Memory B cell (primary cell): ENCODE results near the gene LRP11.
"Not testable (repeated sequence)": the region's sequence is repeated elsewhere in the genome, so short reads cannot be mapped to it uniquely, and the experiment has no call there.

Experiments
- ATAC-seq: fragments of 150-1000 bp; cut with Tn5 transposase; 2 replicates; pipeline ENCODE4 v1.10.0; 2021; ENCODE audit warnings: low read depth, mild to moderate bottlenecking, moderate library complexity
- DNase-seq, 2 donors: peaks; one replicate each; pipeline ENCODE4 v3.0.0; 2022; ENCODE audit warnings: low spot score in 2 of 2
- H3K27ac Mint-ChIP-seq: one replicate; pipeline ENCODE4 v1.8.0; 2022; ENCODE audit warnings: mild to moderate bottlenecking, moderate library complexity, mixed read lengths
- H3K27me3 Mint-ChIP-seq: one replicate; pipeline ENCODE4 v1.8.0; 2022; ENCODE audit warnings: mixed read lengths
- H3K36me3 Mint-ChIP-seq: one replicate; pipeline ENCODE4 v1.8.0; 2022; ENCODE audit warnings: mild to moderate bottlenecking, mixed read lengths
- H3K4me1 Mint-ChIP-seq: one replicate; pipeline ENCODE4 v1.8.0; 2022; ENCODE audit warnings: mixed read lengths
- H3K4me3 Mint-ChIP-seq: one replicate; pipeline ENCODE4 v1.8.0; 2022; ENCODE audit warnings: mild to moderate bottlenecking, moderate library complexity, mixed read lengths
- H3K9me3 Mint-ChIP-seq: one replicate; pipeline ENCODE4 v1.8.0; 2022; ENCODE audit warnings: mixed read lengths

Gene LRP11

GRCh38 chr6:149903938-149904611, 39.9 kb upstream of the LRP11 start:
- peaks cover 3% of the 10 kb centered on the region for H3K36me3 Mint-ChIP-seq
- ATAC-seq (no peak), DNase-seq (no peak)
- peaks cover 8% of the 10 kb centered on the region for H3K9me3 Mint-ChIP-seq
- peaks cover 15% of the 10 kb centered on the region for H3K27me3 Mint-ChIP-seq
- no peaks in the 10 kb centered on the region for H3K4me1 Mint-ChIP-seq
- H3K4me3 Mint-ChIP-seq, result no peak overlapping the region
- no peak overlapping the region for H3K27ac Mint-ChIP-seq

GRCh38 chr6:149901444-149902140, 37.4 kb upstream of the LRP11 start:
- peaks cover 4% of the 10 kb centered on the region for H3K4me1 Mint-ChIP-seq
- ATAC-seq (no peak), DNase-seq (no peak)
- H3K4me3 Mint-ChIP-seq, result no peak overlapping the region
- H3K27me3 Mint-ChIP-seq, result peaks cover 21% of the 10 kb centered on the region
- no peak overlapping the region for H3K27ac Mint-ChIP-seq
- H3K36me3 Mint-ChIP-seq, result no peaks in the 10 kb centered on the region
- no peaks in the 10 kb centered on the region for H3K9me3 Mint-ChIP-seq

GRCh38 chr6:149900620-149901443, 36.7 kb upstream of the LRP11 start:
- no peak overlapping the region for H3K27ac Mint-ChIP-seq
- peaks cover 20% of the 10 kb centered on the region for H3K27me3 Mint-ChIP-seq
- no peak for ATAC-seq
- no peak for DNase-seq
- no peaks in the 10 kb centered on the region for H3K36me3 Mint-ChIP-seq
- H3K4me3 Mint-ChIP-seq, result no peak overlapping the region
- H3K4me1 Mint-ChIP-seq, result peaks cover 4% of the 10 kb centered on the region
- H3K9me3 Mint-ChIP-seq, result no peaks in the 10 kb centered on the region

GRCh38 chr6:149899926-149900619, 35.9 kb upstream of the LRP11 start:
- H3K9me3 Mint-ChIP-seq, result no peaks in the 10 kb centered on the region
- H3K36me3 Mint-ChIP-seq, result no peaks in the 10 kb centered on the region
- ATAC-seq (no peak), DNase-seq (no peak)
- no peak overlapping the region for H3K27ac Mint-ChIP-seq
- peaks cover 4% of the 10 kb centered on the region for H3K4me1 Mint-ChIP-seq
- H3K4me3 Mint-ChIP-seq, result no peak overlapping the region
- H3K27me3 Mint-ChIP-seq, result peaks cover 18% of the 10 kb centered on the region

- H3K27me3 Mint-ChIP-seq, result peaks cover 13% of the 10 kb centered on the region
- no peaks in the 10 kb centered on the region for H3K36me3 Mint-ChIP-seq
- DNase-seq (no peak), ATAC-seq (no peak)
- no peaks in the 10 kb centered on the region for H3K9me3 Mint-ChIP-seq
- no peak overlapping the region for H3K27ac Mint-ChIP-seq
- H3K4me3 Mint-ChIP-seq, result no peak overlapping the region
- H3K4me1 Mint-ChIP-seq, result peaks cover 4% of the 10 kb centered on the region
Measured at GRCh38 chr6:149899486-149899885, 35.3 kb upstream of the LRP11 start.

GRCh38 chr6:149898966-149899365, 34.8 kb upstream of the LRP11 start:
- Mint-ChIP-seq H3K27ac (no peak overlapping the region), H3K4me1 (peaks cover 4% of the 10 kb centered on the region), H3K4me3 (no peak overlapping the region), H3K27me3 (peaks cover 15% of the 10 kb centered on the region), H3K9me3 (no peaks in the 10 kb centered on the region), H3K36me3 (no peaks in the 10 kb centered on the region)
- DNase-seq (no peak), ATAC-seq (no peak)

- H3K9me3 Mint-ChIP-seq, result no peaks in the 10 kb centered on the region
- no peak within 1 kb of the TSS for H3K4me3 Mint-ChIP-seq
- H3K27ac Mint-ChIP-seq, result no peak within 1 kb of the TSS
- peaks cover 12% of the 10 kb centered on the region for H3K27me3 Mint-ChIP-seq
- peaks cover 4% of the 10 kb centered on the region for H3K4me1 Mint-ChIP-seq
- ATAC-seq (no peak), DNase-seq (no peak)
- no peaks in the 10 kb centered on the region for H3K36me3 Mint-ChIP-seq
Measured at GRCh38 chr6:149897855-149898744, 33.9 kb upstream of the LRP11 start, which contains the start of gene RAET1E. RAET1E (minus strand) TSS chr6:149898113; CDS start chr6:149890901, 7,212 bp downstream.

- no peak overlapping the region for H3K4me3 Mint-ChIP-seq
- H3K9me3 Mint-ChIP-seq, result no peaks in the 10 kb centered on the region
- ATAC-seq (no peak), DNase-seq (no peak)
- H3K27ac Mint-ChIP-seq, result no peak overlapping the region
- peaks cover 4% of the 10 kb centered on the region for H3K4me1 Mint-ChIP-seq
- peaks cover 12% of the 10 kb centered on the region for H3K27me3 Mint-ChIP-seq
- no peaks in the 10 kb centered on the region for H3K36me3 Mint-ChIP-seq
Measured at GRCh38 chr6:149897015-149897697, 33.0 kb upstream of the LRP11 start.

GRCh38 chr6:149896491-149896890, 32.3 kb upstream of the LRP11 start:
- Mint-ChIP-seq H3K4me3 (no peak overlapping the region), H3K27ac (no peak overlapping the region), H3K4me1 (peaks cover 4% of the 10 kb centered on the region), H3K9me3 (no peaks in the 10 kb centered on the region), H3K36me3 (no peaks in the 10 kb centered on the region), H3K27me3 (peaks cover 15% of the 10 kb centered on the region)
- DNase-seq, result no peak
- ATAC-seq, result no peak

- Mint-ChIP-seq H3K4me3 (no peak overlapping the region), H3K27me3 (peaks cover 18% of the 10 kb centered on the region), H3K4me1 (peaks cover 4% of the 10 kb centered on the region), H3K9me3 (no peaks in the 10 kb centered on the region), H3K27ac (no peak overlapping the region), H3K36me3 (no peaks in the 10 kb centered on the region)
- DNase-seq, result no peak
- no peak for ATAC-seq
Measured at GRCh38 chr6:149895833-149896271, 31.7 kb upstream of the LRP11 start.

GRCh38 chr6:149895048-149895590, 31.0 kb upstream of the LRP11 start:
- no peak for ATAC-seq
- Mint-ChIP-seq H3K9me3 (no peaks in the 10 kb centered on the region), H3K27me3 (peaks cover 18% of the 10 kb centered on the region), H3K4me1 (peaks cover 4% of the 10 kb centered on the region), H3K36me3 (no peaks in the 10 kb centered on the region), H3K27ac (no peak overlapping the region), H3K4me3 (no peak overlapping the region)
- DNase-seq, result no peak

GRCh38 chr6:149891864-149892263, 27.7 kb upstream of the LRP11 start:
- not testable (repeated sequence) for H3K4me3 Mint-ChIP-seq, H3K36me3 Mint-ChIP-seq, H3K4me1 Mint-ChIP-seq, ATAC-seq, H3K27ac Mint-ChIP-seq, DNase-seq, H3K9me3 Mint-ChIP-seq
- H3K27me3 Mint-ChIP-seq, result peaks cover 19% of the 10 kb centered on the region
